CD4-positive, alpha-beta T cell treated with Interleukin-6 for 4 hours (primary cell): ENCODE data around the gene BDH2.

Experiments
- DNase-seq: peaks from one replicate; pipeline ENCODE4 v3.0.0-alpha.2; 2020; ENCODE audit warnings: mixed read lengths

BDH2 gene

GRCh38 chr4:103099691-103100392, at the start of gene BDH2:
Gene BDH2, minus strand, starts transcription at chr4:103099834. Its CDS starts 3,580 bp downstream, at chr4:103096254.
- DNase-seq = peak; percentile 53

- no peak for DNase-seq
These were observed 45.3 kb upstream of the BDH2 start for GRCh38 chr4:103144926-103145325.

- DNase-seq = no peak
These were observed 37.8 kb upstream of the BDH2 start for GRCh38 chr4:103137446-103137827.

- no peak for DNase-seq
These were observed 37.2 kb upstream of the BDH2 start for GRCh38 chr4:103136671-103137445.

GRCh38 chr4:103129174-103129573, 29.5 kb upstream of the BDH2 start:
- no peak for DNase-seq

- DNase-seq = no peak
These were observed 26.5 kb upstream of the BDH2 start for GRCh38 chr4:103126126-103126525.

- no peak for DNase-seq
These were observed 23.5 kb upstream of the BDH2 start for GRCh38 chr4:103123114-103123513.

- DNase-seq = no peak
These were observed 18.5 kb upstream of the BDH2 start for GRCh38 chr4:103118166-103118565.

- no peak for DNase-seq
These were observed 12.0 kb upstream of the BDH2 start for GRCh38 chr4:103111598-103111997.

GRCh38 chr4:103108542-103108941, 8.9 kb upstream of the BDH2 start:
- no peak for DNase-seq

- no peak for DNase-seq
These were observed 6.1 kb upstream of the BDH2 start for GRCh38 chr4:103105558-103106356.

- no peak for DNase-seq
These were observed 5.3 kb upstream of the BDH2 start for GRCh38 chr4:103104886-103105285.

GRCh38 chr4:103100691-103101090, 1.1 kb upstream of the BDH2 start:
- no peak for DNase-seq

- DNase-seq = no peak
These were observed 736 bp downstream of the BDH2 start for GRCh38 chr4:103098756-103099440.

GRCh38 chr4:103098341-103098740, 1.3 kb downstream of the BDH2 start:
- no peak for DNase-seq

GRCh38 chr4:103097112-103097511, 2.5 kb downstream of the BDH2 start:
- no peak for DNase-seq

- no peak for DNase-seq
These were observed 4.6 kb downstream of the BDH2 start for GRCh38 chr4:103095080-103095479.

- no peak for DNase-seq
These were observed 7.4 kb downstream of the BDH2 start for GRCh38 chr4:103092245-103092644.

- peak; percentile 59 for DNase-seq
These were observed 7.9 kb downstream of the BDH2 start for GRCh38 chr4:103091601-103092223.

- DNase-seq = no peak
These were observed 10.2 kb downstream of the BDH2 start for GRCh38 chr4:103089481-103089880.

- no peak for DNase-seq
These were observed 13.1 kb downstream of the BDH2 start for GRCh38 chr4:103086551-103086950.

- no peak for DNase-seq
These were observed 14.0 kb downstream of the BDH2 start for GRCh38 chr4:103085555-103086196.
